GM12875 (cell line): ENCODE data around the gene CCDC192.

ENCODE experiments used
- H3K4me3 ChIP-seq: one replicate; pipeline ENCODE4 v1.5.1; 2011; ENCODE audit warnings: low read depth, low read length, control low read depth
- CTCF ChIP-seq: IDR thresholded peaks from 2 replicates; pipeline ENCODE4 v1.5.1; 2011; ENCODE audit warnings: low read depth, mild to moderate bottlenecking, control low read depth, inconsistent platforms, low read length, moderate library complexity, borderline replicate concordance; ENCODE audit not compliant: insufficient read depth

The CCDC192 gene

GRCh38 chr5:127754259-127754658 lies 51.1 kb downstream of the CCDC192 start:
- no peak for TF ChIP-seq CTCF
- no peak overlapping the region for H3K4me3 ChIP-seq

- H3K4me3 ChIP-seq: no peak overlapping the region
- TF ChIP-seq CTCF: no peak
Observed at GRCh38 chr5:127754706-127755105, 51.5 kb downstream of the CCDC192 start.

GRCh38 chr5:127757576-127757975 lies 54.4 kb downstream of the CCDC192 start:
- TF ChIP-seq CTCF: 0 out of 2 replicates have a peak, but pooled peaks have one; percentile 16
- no peak overlapping the region for H3K4me3 ChIP-seq

- TF ChIP-seq CTCF: no peak
- H3K4me3 ChIP-seq: no peak overlapping the region
Observed at GRCh38 chr5:127758766-127759283, 55.6 kb downstream of the CCDC192 start.

GRCh38 chr5:127761869-127762268 lies 58.7 kb downstream of the CCDC192 start:
- TF ChIP-seq CTCF: no peak
- no peak overlapping the region for H3K4me3 ChIP-seq

- no peak overlapping the region for H3K4me3 ChIP-seq
- no peak for TF ChIP-seq CTCF
Observed at GRCh38 chr5:127762412-127762811, 59.2 kb downstream of the CCDC192 start.

GRCh38 chr5:127766676-127767335 lies 63.6 kb downstream of the CCDC192 start:
- no peak for TF ChIP-seq CTCF
- H3K4me3 ChIP-seq: no peak overlapping the region
